H54 (cell line): Measurements from ENCODE around the gene SSTR3.
"Not testable (repeated sequence)": the region's sequence is repeated elsewhere in the genome, so short reads cannot be mapped to it uniquely, and the experiment has no call there.

Experiments
- DNase-seq: peaks from one replicate; pipeline ENCODE4 v3.0.0; 2011; ENCODE audit warnings: low spot score, mixed read lengths; ENCODE audit not compliant: insufficient read length
- FAIRE-seq: peaks from 3 replicates; lab custom pipeline; 2011; peaks lifted over from hg19 to GRCh38; lab: Jason Lieb, UNC
- POLR2A ChIP-seq: IDR thresholded peaks from 2 replicates; pipeline ENCODE4 v1.6.1; 2011; ENCODE audit warnings: low read depth, mild to moderate bottlenecking, low read length

Gene SSTR3

DNA sequence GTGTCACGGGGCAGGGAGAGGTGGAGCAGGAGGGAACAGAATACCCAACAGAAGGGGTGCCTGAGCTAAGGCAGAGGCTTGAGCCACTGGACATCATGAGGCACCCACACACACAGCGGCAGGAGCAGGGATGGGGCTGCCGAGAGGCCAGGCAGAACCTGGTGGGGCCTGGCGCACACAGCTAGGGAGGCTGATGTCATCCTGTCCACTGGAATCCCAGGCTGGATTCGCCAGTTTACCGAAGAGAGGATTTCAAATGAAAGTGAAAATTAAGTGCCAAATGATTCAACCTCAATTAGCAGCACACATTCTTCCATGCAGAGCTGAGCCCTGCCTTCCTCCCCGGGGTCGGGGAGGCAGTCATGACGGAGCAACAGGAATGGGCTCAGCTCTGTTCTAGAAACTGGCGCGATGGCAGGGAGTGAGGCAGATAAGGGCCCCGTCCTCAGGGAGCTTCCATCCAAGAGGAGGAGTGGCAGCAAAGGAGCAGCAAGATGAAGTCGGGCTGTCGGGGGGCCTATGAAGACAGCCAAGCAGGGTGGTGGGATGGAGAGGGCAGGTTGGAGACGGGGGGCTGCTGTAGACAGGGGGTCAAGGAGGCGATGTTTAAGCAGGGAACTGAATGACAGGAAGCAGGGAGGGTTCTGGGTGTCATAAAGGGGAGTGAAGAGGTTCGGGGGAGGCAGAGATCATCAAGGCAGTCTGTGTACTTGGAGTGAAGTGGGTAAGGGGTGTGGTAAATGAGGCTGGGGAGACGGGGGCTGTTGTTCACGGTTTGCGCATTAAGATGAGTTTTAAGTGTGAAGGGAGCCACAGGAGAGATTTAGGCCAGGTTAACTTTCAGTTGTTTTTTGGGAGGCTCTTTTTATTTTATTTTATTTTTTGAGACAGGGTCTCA lies 25.3 kb upstream of the SSTR3 start:
- no peak for TF ChIP-seq POLR2A
- DNase-seq = no peak
- no peak for FAIRE-seq

DNA sequence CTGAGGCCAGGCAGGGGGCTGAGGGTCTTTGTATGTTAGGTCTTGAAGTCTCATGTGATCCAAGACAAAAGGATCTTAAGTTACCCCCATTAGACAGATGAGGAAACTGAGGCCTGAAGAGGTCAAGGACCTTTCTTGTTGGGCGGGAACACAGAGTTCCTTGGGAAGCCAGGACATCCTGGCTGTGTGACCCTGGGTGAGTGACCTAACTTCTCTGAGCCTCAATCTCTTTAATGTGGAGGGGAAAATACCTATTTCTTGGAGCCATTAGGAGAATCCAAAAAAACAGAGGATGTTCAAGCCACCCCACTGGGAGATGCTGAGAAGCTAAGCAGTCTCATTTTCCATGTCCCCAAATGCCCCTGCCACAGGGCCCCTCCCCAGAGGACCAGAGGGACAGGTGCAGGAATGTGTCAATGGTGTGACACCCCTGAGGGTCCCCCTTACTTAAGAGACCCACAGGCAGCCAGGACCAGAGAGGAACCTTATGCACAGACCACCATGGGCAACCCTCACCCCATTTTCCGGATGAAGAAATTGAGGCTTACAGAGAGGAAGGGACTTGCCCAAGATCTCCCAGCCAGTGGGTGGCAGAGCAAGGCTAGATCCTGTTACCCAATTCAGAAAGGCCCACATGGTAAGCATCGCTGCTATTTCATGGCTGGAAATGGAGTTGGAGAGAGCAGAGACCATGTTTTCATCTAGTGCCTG lies 23.8 kb upstream of the SSTR3 start:
- FAIRE-seq (no peak), DNase-seq (no peak)
- TF ChIP-seq POLR2A = no peak

DNA sequence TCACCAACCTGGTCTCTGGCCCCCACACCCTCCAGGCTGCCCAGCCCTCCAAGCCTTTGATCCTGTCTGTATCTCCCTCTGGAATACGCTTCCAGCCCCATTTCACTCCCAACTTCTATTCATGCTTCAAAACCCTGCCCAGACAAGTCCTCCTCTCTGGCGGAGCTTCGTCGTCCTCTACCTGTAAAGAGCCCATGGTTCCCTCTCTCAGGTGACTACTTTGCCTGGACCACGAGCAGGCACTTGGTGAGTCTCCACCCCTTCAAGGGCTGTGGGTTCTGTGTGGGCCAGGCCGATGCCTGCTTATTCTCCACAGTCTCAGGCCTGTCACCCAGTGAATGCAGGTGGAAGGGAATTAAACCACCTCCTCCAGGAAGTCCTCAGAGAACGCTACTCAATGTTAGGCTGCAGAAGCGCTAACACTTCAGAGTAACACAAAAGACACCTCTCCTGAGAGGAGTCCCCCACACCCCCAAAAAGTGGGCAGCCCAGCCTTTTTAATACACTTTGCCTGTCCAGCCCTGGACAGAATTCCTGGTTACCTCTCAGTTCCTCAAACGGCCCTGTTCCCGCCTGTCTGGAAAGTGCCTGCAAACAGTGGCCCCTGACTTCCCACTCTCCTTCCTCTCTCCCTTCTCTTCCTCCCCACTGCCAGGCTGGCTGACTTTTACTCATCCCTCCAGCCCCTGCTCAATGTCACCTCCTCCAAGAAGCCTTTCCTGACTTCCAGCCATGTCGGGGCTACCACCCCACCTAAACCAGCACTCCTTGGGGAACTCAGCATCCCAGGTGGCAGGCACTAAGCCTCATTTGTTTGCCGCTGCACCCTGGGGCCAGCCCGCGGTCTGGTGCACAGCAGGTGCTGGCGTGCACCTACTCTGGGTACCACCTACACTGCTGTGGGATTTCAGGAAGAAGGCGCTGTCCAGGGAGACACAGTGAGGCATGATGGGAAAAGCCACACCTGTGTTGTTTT lies 22.7 kb upstream of the SSTR3 start:
- no peak for TF ChIP-seq POLR2A
- FAIRE-seq (no peak), DNase-seq (no peak)

DNA sequence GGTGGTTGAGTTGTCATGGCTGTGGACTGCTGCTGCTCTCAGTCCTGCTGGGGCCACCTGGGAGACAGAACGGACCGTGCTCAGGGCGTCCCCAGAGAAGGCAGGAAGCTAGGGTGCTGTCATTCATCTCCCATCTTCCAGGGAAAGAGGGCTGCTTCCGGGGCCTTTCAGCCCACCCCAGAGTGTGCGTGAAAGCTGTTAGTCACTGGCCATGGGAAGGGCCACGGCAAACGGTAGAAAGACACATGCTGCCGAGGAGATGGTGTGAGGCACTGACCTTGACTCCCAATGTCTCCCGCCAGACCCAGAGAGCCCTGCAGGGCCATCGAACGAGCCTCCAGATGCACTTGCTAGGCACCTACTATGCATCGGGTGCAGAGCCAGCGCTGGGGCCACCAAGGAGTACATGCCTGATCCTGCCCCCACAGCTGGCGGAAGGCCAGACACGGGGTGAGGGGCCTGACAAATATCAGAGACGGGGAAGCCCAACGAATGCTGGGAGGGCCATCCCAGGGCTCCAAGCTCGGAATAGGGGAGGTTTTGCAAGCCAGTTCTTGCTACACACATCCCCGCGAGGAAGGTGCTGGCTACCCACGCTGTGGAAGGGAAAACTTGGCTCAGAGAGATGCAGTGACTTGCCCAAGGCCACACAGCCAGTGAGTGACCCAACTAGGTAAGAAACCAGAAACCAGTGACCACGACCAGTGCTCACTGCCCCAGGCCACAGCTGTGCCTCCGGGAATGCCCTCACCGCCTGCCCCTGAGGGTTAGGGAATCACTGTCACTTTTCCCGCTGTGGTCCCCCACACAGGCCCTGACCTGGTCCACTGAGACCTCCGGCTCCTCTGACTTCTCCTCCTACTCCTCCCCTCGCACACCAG lies 21.7 kb upstream of the SSTR3 start:
- DNase-seq (no peak), FAIRE-seq (no peak)
- TF ChIP-seq POLR2A = no peak

DNA sequence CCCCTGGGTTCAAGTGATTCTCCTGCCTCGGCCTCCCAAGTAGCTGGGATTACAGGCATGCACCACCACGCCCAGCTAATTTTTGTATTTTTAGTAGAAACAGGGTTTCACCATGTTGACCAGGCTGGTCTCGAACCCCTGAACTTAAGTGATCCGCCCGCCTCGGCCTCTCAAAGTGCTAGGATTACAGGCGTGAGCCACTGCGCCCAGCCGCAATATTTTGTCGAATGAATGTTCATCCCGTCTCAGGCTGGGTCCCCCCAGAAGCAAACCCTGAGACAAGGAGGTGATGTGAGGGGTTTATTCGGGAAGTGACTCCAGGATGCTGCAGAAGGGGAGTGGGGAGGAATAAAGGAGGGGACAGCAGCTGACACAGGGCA lies 21.1 kb upstream of the SSTR3 start:
- not testable (repeated sequence) for FAIRE-seq, DNase-seq

DNA sequence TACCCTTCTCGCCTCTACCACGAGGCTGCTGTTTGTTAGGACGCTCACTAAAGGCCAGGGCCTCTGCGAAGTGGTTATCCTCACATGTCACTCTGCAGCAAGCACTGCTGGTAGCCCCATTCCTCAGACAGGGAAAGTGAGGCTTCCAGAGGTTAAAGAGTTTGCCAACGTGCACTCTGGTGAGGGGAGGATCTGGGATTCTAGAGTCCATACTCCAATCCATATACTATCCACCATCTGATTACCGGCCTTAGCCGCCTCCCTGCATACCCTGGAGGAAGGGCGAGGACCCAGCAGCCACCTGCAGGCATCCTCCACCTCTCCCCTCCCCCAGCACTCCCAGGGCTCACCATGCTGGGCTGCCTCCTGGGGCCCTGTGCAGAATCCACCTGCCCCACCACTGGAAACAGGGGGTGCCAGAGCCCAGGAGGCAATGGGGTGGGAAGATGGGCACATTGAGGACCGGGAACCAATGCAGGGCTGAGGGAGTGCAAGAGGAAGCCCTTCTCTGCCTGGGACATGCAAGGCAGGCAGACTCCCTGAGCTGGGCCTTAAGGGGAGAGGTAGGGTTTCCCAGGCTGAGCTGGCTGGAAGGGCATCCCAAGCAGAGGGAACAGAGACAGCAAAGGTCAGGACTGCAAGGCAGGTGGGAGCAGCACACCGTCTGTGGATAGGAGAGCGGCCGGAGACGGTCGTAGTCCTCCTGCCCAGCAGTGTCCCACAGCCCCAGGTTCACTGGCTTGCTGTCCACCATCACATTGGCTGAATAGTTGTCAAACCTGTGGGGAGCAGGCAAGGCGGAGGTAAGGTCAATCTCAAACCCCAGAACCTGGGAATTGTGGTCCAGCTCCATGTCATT lies 20.1 kb upstream of the SSTR3 start:
- no peak for TF ChIP-seq POLR2A
- no peak for FAIRE-seq

DNA sequence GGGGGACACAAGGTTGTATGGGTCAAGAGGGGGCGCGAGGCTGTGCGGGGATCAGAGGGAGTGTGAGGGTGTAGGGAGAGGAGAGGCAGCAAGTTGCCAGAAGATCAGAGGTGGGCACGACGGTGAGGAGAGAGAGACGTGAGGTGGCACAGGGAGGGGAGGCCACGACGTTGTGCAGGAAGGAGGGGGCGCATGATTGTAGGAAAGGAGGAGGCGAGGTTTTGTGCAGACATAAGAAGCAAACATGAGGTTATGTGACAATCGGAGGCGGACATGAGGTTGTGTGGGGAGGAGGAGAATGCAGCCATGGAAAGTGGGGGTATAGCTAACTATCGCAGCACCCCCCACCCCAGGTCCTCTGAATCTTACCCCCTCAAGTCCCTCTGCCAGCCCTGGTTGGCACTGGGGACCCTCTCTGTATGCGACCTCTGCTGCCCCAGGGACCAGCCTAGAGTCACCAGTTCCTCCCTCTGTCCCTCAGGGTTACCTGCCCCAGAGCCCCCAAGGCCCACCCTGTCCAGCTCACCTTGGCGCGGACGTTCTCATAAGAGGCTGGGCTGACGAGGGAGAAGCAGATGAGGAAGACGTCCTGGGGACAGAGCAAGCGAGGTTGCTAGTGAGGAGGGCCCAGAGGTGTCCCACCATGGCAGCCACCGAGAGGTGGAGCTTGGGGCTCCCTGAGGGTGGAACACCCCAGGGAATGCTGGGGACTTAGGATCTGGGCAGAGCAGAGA lies 19.3 kb upstream of the SSTR3 start:
- no peak for TF ChIP-seq POLR2A
- no peak for FAIRE-seq
- DNase-seq = no peak

More for the DNA sequence above, 20.1 kb upstream of the SSTR3 start:
- DNase-seq = no peak

DNA sequence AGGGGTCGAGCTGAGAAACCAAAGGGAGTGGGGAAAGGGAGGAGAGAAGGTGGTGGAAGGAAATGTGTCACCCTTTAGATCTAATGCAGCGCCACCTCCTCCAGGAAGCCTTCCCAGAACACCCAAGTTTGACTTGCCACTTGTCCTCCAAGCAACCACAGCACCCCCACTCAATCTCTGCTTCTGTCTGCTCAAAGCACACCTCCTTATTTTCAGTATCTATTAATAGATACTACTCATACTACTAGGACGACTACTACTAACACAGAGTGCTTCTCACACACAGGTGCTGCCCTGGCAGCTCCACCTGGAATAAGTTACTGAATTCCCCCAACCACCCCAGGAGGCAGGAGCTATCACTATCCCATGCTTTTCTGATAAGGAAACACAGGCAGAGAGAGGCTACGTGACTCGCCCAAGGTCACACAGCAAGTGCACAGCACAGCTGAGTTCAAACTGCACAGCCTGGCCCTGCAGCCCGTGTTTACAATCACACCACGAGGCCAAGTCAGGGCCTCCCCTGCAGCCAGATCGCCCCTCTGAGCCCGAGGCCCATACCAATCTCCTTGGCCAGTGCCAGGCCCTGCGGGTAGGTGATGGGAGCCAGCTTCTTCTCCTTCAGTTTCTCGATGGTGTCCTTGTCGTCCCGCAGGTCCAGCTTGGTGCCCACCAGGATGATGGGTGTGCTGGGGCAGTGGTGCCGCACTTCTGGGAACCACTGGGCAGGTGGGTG lies 18.6 kb upstream of the SSTR3 start:
- no peak for FAIRE-seq
- TF ChIP-seq POLR2A = no peak

DNA sequence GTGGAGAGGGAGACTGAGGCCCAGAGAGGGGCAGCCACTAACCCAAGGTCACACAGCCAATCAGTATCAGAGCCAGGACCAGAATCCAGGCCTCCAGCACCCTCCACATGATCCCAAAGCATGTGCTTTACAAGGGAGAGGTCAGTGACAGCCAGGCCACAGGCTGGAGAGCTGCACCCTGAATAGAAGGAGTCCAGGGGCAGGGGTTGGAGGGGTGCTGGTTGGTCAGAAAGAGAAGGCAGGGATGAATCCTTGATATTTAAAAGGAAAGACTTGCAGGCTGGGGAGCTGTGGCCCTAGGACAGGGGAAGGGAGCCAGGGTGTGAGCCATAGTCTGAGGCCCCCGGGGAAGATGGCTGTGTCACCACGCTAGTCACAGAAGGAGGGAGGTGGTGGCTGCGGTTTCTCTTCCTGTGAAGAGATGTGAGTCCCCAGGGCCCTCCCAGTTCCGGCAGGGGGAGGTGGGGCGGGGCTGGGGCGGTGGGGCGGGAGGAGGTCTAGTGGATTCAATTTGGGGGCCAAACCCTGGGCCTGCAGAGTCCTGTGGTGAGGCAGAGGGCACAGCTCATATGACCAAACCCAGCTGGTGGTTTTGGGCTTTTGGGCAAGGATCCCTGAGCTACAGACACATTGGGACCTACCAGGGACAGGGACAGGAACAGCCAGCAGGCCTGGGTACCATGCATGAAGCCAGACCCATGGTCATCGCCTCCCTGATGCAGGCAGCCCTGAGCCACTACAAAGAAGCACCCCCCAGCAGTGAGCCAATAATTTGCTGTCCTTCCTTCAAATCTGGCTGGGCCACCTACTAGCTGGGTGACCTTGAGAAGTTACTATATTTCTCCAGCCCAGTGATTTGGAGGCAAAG lies 17.8 kb upstream of the SSTR3 start:
- DNase-seq (peak; percentile 71), FAIRE-seq (no peak)
- TF ChIP-seq POLR2A = 0 out of 2 replicates have a peak, but pooled peaks have one; percentile 11

More for the DNA sequence above, 18.6 kb upstream of the SSTR3 start:
- no peak for DNase-seq
